ENCODE measurements around the gene ADCYAP1R1. TPM values are rescaled to one million over a fixed set of nuclear protein-coding genes. Genes with fewer than 3 reads are reported as not detected.

ADCYAP1R1 gene
- total RNA-seq, 1 experiment from 2014 or later: 8.9 TPM

- no peaks in the 10 kb centered on the region for H3K79me1 ChIP-seq (ENCODE audit: insufficient read depth, low read depth, low read length, poor library complexity, severe bottlenecking)
- no peaks in the 10 kb centered on the region; the same call in 1 of the 2 replicates for H3K27me3 Mint-ChIP-seq (ENCODE audit: low read depth)
- peak; percentile 20 for DNase-seq
Observed at GRCh38 chr7:31105256-31105950, 53.3 kb downstream of the ADCYAP1R1 start.

More at GRCh38 chr7:31105256-31105950, 53.3 kb downstream of the ADCYAP1R1 start:
- Histone ChIP-seq H3K18ac (ENCODE audit: insufficient read length, low read depth, low read length) (no peak overlapping the region), H2BK5ac (ENCODE audit: insufficient read length, low read length) (no peak overlapping the region), H3K9ac (ENCODE audit: extremely low read depth, insufficient read length, low read length) (no peak overlapping the region), H3K9me3 (ENCODE audit: control insufficient read depth, low read depth, low read length) (no peaks in the 10 kb centered on the region), H2BK12ac (ENCODE audit: insufficient read length, low read depth, low read length) (no peak overlapping the region), H3K4me2 (ENCODE audit: insufficient read depth, insufficient read length, low read length) (no peak overlapping the region), H3K23ac (ENCODE audit: insufficient read length, low read depth, low read length) (no peak overlapping the region), H3K27ac (ENCODE audit: insufficient read length, low read depth, low read length) (no peak overlapping the region), H3K79me2 (ENCODE audit: insufficient read depth, low read length) (no peaks in the 10 kb centered on the region), H3T11ph (ENCODE audit: low read length) (no peak overlapping the region), H3K27me3 (ENCODE audit: insufficient read depth, low read length) (no peaks in the 10 kb centered on the region), H2BK15ac (ENCODE audit: low read depth, low read length) (no peak overlapping the region), H3K4ac (ENCODE audit: low read depth, low read length) (no peak overlapping the region), H3K14ac (ENCODE audit: insufficient read depth, low read length) (no peak overlapping the region), H3K56ac (ENCODE audit: insufficient read length, low read depth, low read length) (no peak overlapping the region), H2BK20ac (ENCODE audit: low read depth, low read length, poor library complexity, severe bottlenecking) (no peak overlapping the region), H2AK5ac (ENCODE audit: insufficient read length, low read length) (no peak overlapping the region), H2BK120ac (ENCODE audit: low read depth, low read length, poor library complexity, severe bottlenecking) (no peak overlapping the region), H2AFZ (ENCODE audit: low read length) (no peak overlapping the region), H3K23me2 (ENCODE audit: insufficient read length, low read depth, low read length, poor library complexity, severe bottlenecking) (no peaks in the 10 kb centered on the region), H4K5ac (ENCODE audit: insufficient read length, low read depth, low read length) (no peak overlapping the region), H4K20me1 (ENCODE audit: control insufficient read depth, insufficient read depth, insufficient read length) (no peaks in the 10 kb centered on the region), H3K4me1 (ENCODE audit: insufficient read depth, low read length) (no peaks in the 10 kb centered on the region), H4K91ac (ENCODE audit: insufficient read length, low read depth, low read length) (no peak overlapping the region), H4K8ac (replicated peaks; ENCODE audit: insufficient read length, low read depth, low read length) (no peak overlapping the region)
- TF ChIP-seq, protein P1, sequence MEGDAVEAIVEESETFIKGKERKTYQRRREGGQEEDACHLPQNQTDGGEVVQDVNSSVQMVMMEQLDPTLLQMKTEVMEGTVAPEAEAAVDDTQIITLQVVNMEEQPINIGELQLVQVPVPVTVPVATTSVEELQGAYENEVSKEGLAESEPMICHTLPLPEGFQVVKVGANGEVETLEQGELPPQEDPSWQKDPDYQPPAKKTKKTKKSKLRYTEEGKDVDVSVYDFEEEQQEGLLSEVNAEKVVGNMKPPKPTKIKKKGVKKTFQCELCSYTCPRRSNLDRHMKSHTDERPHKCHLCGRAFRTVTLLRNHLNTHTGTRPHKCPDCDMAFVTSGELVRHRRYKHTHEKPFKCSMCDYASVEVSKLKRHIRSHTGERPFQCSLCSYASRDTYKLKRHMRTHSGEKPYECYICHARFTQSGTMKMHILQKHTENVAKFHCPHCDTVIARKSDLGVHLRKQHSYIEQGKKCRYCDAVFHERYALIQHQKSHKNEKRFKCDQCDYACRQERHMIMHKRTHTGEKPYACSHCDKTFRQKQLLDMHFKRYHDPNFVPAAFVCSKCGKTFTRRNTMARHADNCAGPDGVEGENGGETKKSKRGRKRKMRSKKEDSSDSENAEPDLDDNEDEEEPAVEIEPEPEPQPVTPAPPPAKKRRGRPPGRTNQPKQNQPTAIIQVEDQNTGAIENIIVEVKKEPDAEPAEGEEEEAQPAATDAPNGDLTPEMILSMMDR (conservative IDR thresholded peaks at IDR 0.05): no peak
- WGBS (ENCODE audit: extremely low coverage, insufficient read length, low lambda C conversion rate): no CpG with 5 or more reads among the region's 7 CpGs
- Mint-ChIP-seq H3K4me1 (peaks cover 6 to 9% of the 10 kb centered on the region in 2 experiments; a peak in 2 of 4 replicates), H3K36me3 (ENCODE audit: insufficient read depth in 1 of 3, low read depth in 3 of 3) (peaks cover 0 to 5% (median 0%) of the 10 kb centered on the region in 3 experiments; a peak in 3 of 7 replicates), H3K9me3 (no peaks in the 10 kb centered on the region), H3K4me3 (no peak overlapping the region), H3K27ac (0 out of 7 replicates have a peak overlapping the region, but pooled peaks of 1 of the 3 experiments have one; percentile 60)
